ENCODE data around the gene SOX10. TPM values are rescaled to one million over a fixed set of nuclear protein-coding genes. Genes with fewer than 3 reads are reported as not detected.
"Not testable (repeated sequence)": the region's sequence is repeated elsewhere in the genome, so short reads cannot be mapped to it uniquely, and the experiment has no call there.

SOX10 gene
- total RNA-seq, 1 donor from 2014 or later: 3.2 TPM

GRCh38 chr22:37976547-37976946 lies 7.8 kb downstream of the SOX10 start:
- H3K27me3 ChIP-seq: no peaks in the 10 kb centered on the region
- H3K9me3 ChIP-seq: no peaks in the 10 kb centered on the region
- H3K4me1 ChIP-seq: no peaks in the 10 kb centered on the region
- H3K4me3 ChIP-seq: no peak overlapping the region
- H3K27ac ChIP-seq: no peak overlapping the region
- H3K36me3 ChIP-seq: no peaks in the 10 kb centered on the region
- DNase-seq (ENCODE audit: extremely low spot score in 2 of 2): no peak
- intact Hi-C loops (cut with DNase I): no loop called here
- TF ChIP-seq, protein P1, sequence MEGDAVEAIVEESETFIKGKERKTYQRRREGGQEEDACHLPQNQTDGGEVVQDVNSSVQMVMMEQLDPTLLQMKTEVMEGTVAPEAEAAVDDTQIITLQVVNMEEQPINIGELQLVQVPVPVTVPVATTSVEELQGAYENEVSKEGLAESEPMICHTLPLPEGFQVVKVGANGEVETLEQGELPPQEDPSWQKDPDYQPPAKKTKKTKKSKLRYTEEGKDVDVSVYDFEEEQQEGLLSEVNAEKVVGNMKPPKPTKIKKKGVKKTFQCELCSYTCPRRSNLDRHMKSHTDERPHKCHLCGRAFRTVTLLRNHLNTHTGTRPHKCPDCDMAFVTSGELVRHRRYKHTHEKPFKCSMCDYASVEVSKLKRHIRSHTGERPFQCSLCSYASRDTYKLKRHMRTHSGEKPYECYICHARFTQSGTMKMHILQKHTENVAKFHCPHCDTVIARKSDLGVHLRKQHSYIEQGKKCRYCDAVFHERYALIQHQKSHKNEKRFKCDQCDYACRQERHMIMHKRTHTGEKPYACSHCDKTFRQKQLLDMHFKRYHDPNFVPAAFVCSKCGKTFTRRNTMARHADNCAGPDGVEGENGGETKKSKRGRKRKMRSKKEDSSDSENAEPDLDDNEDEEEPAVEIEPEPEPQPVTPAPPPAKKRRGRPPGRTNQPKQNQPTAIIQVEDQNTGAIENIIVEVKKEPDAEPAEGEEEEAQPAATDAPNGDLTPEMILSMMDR (IDR thresholded peaks at IDR 0.05): no peak
- TF ChIP-seq POLR2A (IDR thresholded peaks at IDR 0.05) (no peak), POLR2AphosphoS5 (IDR thresholded peaks at IDR 0.05; ENCODE audit: insufficient read depth in 1 of 2, low read depth in 1 of 2) (no peak)

DNA sequence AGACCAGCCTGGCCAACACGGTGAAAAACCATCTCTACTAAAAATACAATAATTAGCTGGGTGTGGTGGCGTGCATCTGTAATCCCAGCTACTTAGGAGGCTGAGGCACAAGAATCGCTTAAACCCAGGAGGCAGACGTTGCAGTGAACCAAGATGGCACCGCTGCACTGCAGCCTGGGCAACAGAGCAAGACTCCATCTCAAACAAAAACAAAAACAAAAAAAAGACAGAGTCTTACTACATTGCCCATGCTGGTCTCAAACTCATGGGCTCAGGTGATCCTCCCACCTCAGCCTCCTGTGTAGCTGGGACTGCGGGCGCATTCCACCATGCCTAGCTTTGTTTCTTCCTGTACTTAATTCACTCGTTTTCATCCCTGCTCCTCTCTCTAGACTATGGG lies 8.3 kb downstream of the SOX10 start:
- H3K4me1 ChIP-seq; H3K36me3 ChIP-seq; DNase-seq (ENCODE audit: extremely low spot score in 2 of 2); intact Hi-C loops (cut with DNase I); H3K27me3 ChIP-seq; H3K4me3 ChIP-seq; H3K27ac ChIP-seq; H3K9me3 ChIP-seq: not testable (repeated sequence)

GRCh38 chr22:37975153-37975552 lies 9.2 kb downstream of the SOX10 start:
- DNase-seq (ENCODE audit: extremely low spot score in 2 of 2): no peak
- Histone ChIP-seq H3K36me3 (no peaks in the 10 kb centered on the region), H3K4me3 (no peak overlapping the region), H3K4me1 (no peaks in the 10 kb centered on the region), H3K9me3 (no peaks in the 10 kb centered on the region), H3K27ac (no peak overlapping the region), H3K27me3 (no peaks in the 10 kb centered on the region)
- TF ChIP-seq POLR2AphosphoS5 (IDR thresholded peaks at IDR 0.05; ENCODE audit: insufficient read depth in 1 of 2, low read depth in 1 of 2) (no peak), POLR2A (IDR thresholded peaks at IDR 0.05) (no peak)
- TF ChIP-seq, protein P1 (IDR thresholded peaks at IDR 0.05): no peak
- intact Hi-C loops (cut with DNase I): no loop called here

- no peak overlapping the region for H3K4me3 ChIP-seq
- intact Hi-C loops (cut with DNase I): no loop called here
- H3K4me1 ChIP-seq: no peaks in the 10 kb centered on the region
- no peaks in the 10 kb centered on the region for H3K27me3 ChIP-seq
- H3K27ac ChIP-seq: no peak overlapping the region
- DNase-seq (ENCODE audit: extremely low spot score in 2 of 2): no peak
- TF ChIP-seq, protein P1 (IDR thresholded peaks at IDR 0.05): no peak
- TF ChIP-seq POLR2AphosphoS5 (IDR thresholded peaks at IDR 0.05; ENCODE audit: insufficient read depth in 1 of 2, low read depth in 1 of 2): no peak
- no peak for TF ChIP-seq POLR2A (IDR thresholded peaks at IDR 0.05)
- H3K9me3 ChIP-seq: no peaks in the 10 kb centered on the region
- H3K36me3 ChIP-seq: peaks cover 0 to 2% of the 10 kb centered on the region in 2 donors
Measured at GRCh38 chr22:37973271-37974170, 10.8 kb downstream of the SOX10 start.

- no peaks in the 10 kb centered on the region for H3K27me3 ChIP-seq
- no peaks in the 10 kb centered on the region for H3K9me3 ChIP-seq
- H3K36me3 ChIP-seq: peaks cover 0 to 12% of the 10 kb centered on the region in 2 donors
- H3K27ac ChIP-seq: no peak overlapping the region
- no peaks in the 10 kb centered on the region for H3K4me1 ChIP-seq
- H3K4me3 ChIP-seq: no peak overlapping the region
- TF ChIP-seq, protein P1 (IDR thresholded peaks at IDR 0.05): no peak
- TF ChIP-seq POLR2AphosphoS5 (IDR thresholded peaks at IDR 0.05; ENCODE audit: insufficient read depth in 1 of 2, low read depth in 1 of 2) (no peak), POLR2A (IDR thresholded peaks at IDR 0.05) (no peak)
- DNase-seq (ENCODE audit: extremely low spot score in 2 of 2): no peak
- intact Hi-C loops (cut with DNase I): no loop called here
Measured at GRCh38 chr22:37972527-37972926, 11.8 kb downstream of the SOX10 start.
